DND-41 (cell line): ENCODE measurements around the gene DDRGK1.
"Not testable (repeated sequence)": the region's sequence is repeated elsewhere in the genome, so short reads cannot be mapped to it uniquely, and the experiment has no call there.

Experiments used
- ATAC-seq: fragments of 200-7000 bp; cut with Tn5 transposase; 3 replicates; pipeline ENCODE4 v1.9.1; 2021; ENCODE audit warnings: low read depth; ENCODE audit not compliant: insufficient read depth
- DNase-seq: peaks from one replicate; pipeline ENCODE4 v3.0.0-alpha.2; 2020
- H2AFZ ChIP-seq: 2 replicates; pipeline ENCODE4 v1.6.0; 2012; ENCODE audit warnings: low read depth, low read length
- H3K27ac ChIP-seq: 2 replicates; pipeline ENCODE4 v1.5.1; 2012; ENCODE audit warnings: low read length, inconsistent platforms
- H3K27me3 ChIP-seq: fragments of 200-600 bp; sonication (generic); 2 replicates; pipeline ENCODE4 v1.6.0; 2012; ENCODE audit warnings: low read length, mild to moderate bottlenecking, inconsistent platforms; ENCODE audit not compliant: insufficient read depth, poor library complexity
- H3K36me3 ChIP-seq: 2 replicates; pipeline ENCODE4 v1.5.1; 2012; ENCODE audit warnings: low read length, inconsistent platforms; ENCODE audit not compliant: insufficient read depth
- H3K4me1 ChIP-seq: 2 replicates; pipeline ENCODE4 v1.5.1; 2012; ENCODE audit warnings: mild to moderate bottlenecking, low read length; ENCODE audit not compliant: insufficient read depth
- H3K4me2 ChIP-seq: 2 replicates; pipeline ENCODE4 v1.6.0; 2012; ENCODE audit warnings: mild to moderate bottlenecking, moderate library complexity, low read length, inconsistent platforms; ENCODE audit not compliant: insufficient read depth
- H3K4me3 ChIP-seq, 2 experiments: fragments of 200-600 bp in 1 of 2; shearing (Covaris generic) in 1 of 2; 2 replicates each; pipeline ENCODE4 v1.5.1; 2012 to 2016; ENCODE audit warnings: inconsistent platforms in 2 of 2, low read length in 2 of 2, mild to moderate bottlenecking in 2 of 2, low read depth in 1 of 2, moderate library complexity in 1 of 2
- H3K79me2 ChIP-seq: 2 replicates; pipeline ENCODE4 v1.6.0; 2012; ENCODE audit warnings: low read length, inconsistent platforms; ENCODE audit not compliant: insufficient read depth
- H3K9ac ChIP-seq: 2 replicates; pipeline ENCODE4 v1.6.0; 2012; ENCODE audit warnings: low read depth, mild to moderate bottlenecking, inconsistent platforms, low read length, moderate library complexity
- H3K9me3 ChIP-seq: 2 replicates; pipeline ENCODE4 v1.5.1; 2012; ENCODE audit warnings: low read length, moderate library complexity, mild to moderate bottlenecking, inconsistent platforms; ENCODE audit not compliant: insufficient read depth, severe bottlenecking
- H4K20me1 ChIP-seq: 2 replicates; pipeline ENCODE4 v1.6.0; 2012; ENCODE audit warnings: low read length; ENCODE audit not compliant: insufficient read depth
- EZH2 ChIP-seq: IDR thresholded peaks from 3 replicates; pipeline ENCODE4 v1.6.1; 2012; ENCODE audit warnings: borderline replicate concordance, low read depth, mild to moderate bottlenecking, moderate library complexity, low read length, inconsistent platforms; ENCODE audit not compliant: severe bottlenecking
- TF ChIP-seq, protein P1 (sequence below): IDR thresholded peaks from 2 replicates; pipeline ENCODE4 v1.5.1; 2012; ENCODE audit warnings: borderline replicate concordance, low read length, moderate library complexity, mild to moderate bottlenecking; ENCODE audit not compliant: poor library complexity, severe bottlenecking; ENCODE audit errors: extremely low read depth

Gene DDRGK1

DNA sequence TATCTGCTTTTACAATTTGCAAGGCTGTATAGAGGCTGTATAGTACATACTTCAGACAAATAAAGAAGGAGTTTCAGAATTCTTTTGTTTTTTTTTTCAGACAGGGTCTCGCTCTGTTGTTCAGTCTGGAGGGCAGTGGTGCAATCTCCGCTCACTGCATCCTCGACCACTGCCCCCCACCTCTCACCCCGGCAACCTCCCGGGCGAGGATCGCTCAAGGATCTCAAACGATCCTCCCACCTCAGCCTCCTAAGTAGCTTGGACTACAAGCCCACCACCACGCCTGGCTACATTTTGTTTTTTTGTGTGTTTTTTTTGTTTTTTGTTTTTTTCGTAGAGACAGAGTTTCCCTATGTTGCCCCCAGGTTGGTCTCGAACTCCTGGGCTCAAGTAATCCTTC lies 46.7 kb downstream of the DDRGK1 start:
- H3K27me3 ChIP-seq: no peaks in the 10 kb centered on the region
- H3K36me3 ChIP-seq: peaks cover 32% of the 10 kb centered on the region
- peaks cover 79% of the 10 kb centered on the region for H3K79me2 ChIP-seq
- H3K4me3 ChIP-seq: peak overlapping the region in 1 of 2 experiments; percentile 89; a peak in 2 of 4 replicates
- peak overlapping the region; percentile 85 for H3K9ac ChIP-seq
- ATAC-seq: no peak
- TF ChIP-seq EZH2: no peak
- TF ChIP-seq, protein P1, sequence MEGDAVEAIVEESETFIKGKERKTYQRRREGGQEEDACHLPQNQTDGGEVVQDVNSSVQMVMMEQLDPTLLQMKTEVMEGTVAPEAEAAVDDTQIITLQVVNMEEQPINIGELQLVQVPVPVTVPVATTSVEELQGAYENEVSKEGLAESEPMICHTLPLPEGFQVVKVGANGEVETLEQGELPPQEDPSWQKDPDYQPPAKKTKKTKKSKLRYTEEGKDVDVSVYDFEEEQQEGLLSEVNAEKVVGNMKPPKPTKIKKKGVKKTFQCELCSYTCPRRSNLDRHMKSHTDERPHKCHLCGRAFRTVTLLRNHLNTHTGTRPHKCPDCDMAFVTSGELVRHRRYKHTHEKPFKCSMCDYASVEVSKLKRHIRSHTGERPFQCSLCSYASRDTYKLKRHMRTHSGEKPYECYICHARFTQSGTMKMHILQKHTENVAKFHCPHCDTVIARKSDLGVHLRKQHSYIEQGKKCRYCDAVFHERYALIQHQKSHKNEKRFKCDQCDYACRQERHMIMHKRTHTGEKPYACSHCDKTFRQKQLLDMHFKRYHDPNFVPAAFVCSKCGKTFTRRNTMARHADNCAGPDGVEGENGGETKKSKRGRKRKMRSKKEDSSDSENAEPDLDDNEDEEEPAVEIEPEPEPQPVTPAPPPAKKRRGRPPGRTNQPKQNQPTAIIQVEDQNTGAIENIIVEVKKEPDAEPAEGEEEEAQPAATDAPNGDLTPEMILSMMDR: no peak
- H4K20me1 ChIP-seq: peaks cover 43% of the 10 kb centered on the region
- peak overlapping the region; percentile 29; the same call in 1 of the 2 replicates for H3K27ac ChIP-seq
- no peak overlapping the region for H2AFZ ChIP-seq
- no peak for DNase-seq
- no peaks in the 10 kb centered on the region for H3K9me3 ChIP-seq
- peaks cover 41% of the 10 kb centered on the region for H3K4me1 ChIP-seq
- peak overlapping the region; percentile 99 for H3K4me2 ChIP-seq

DNA sequence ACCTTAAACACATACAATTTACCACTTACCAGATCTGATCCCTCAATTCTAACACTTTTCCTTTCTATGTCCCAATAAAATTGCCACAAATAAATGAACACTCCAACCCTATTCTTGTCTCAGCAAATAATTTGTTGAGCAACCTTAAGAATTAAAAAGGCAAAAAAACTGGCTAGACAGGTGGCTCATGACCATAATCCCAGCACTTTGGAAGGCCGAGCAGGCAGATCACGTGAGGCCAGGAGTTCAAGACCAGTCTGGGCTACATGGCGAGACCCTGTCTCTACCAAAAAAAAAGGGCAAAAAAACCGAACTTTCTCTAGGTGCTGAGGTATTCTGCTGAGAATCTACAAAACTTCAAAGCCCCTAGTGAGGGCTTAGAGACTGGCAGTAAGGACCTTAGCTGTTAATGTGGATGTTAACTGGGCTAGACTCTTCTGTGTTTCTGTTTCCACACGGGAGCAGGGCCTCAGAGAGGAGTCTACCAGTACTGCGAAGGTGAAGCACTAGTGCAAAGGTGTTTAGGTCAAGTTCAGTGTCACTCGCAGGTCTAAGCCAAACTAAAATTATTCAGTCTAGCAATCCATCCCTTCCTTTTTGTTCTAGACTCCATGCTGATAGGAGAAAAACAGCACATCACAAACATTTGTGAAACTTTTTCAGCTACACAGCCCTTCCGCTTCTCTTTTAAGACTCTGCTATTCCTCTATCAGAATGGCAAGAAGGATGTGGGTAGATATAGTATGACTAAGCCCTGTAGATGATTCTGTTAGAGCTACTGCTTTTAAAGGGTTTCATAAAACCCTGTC lies 47.5 kb downstream of the DDRGK1 start:
- peaks cover 41% of the 10 kb centered on the region for H3K4me1 ChIP-seq
- peak overlapping the region; percentile 99 for H3K4me2 ChIP-seq
- no peaks in the 10 kb centered on the region for H3K9me3 ChIP-seq
- DNase-seq (no peak), ATAC-seq (no peak)
- H3K4me3 ChIP-seq: peak overlapping the region in 1 of 2 experiments; percentile 89; a peak in 2 of 4 replicates
- H3K36me3 ChIP-seq: peaks cover 32% of the 10 kb centered on the region
- H3K27ac ChIP-seq: peak overlapping the region; percentile 29; the same call in 1 of the 2 replicates
- H3K79me2 ChIP-seq: peaks cover 87% of the 10 kb centered on the region
- no peaks in the 10 kb centered on the region for H3K27me3 ChIP-seq
- TF ChIP-seq, protein P1: no peak
- TF ChIP-seq EZH2: no peak
- peaks cover 43% of the 10 kb centered on the region for H4K20me1 ChIP-seq
- peak overlapping the region; percentile 85; the same call in 1 of the 2 replicates for H3K9ac ChIP-seq
- no peak overlapping the region for H2AFZ ChIP-seq

DNA sequence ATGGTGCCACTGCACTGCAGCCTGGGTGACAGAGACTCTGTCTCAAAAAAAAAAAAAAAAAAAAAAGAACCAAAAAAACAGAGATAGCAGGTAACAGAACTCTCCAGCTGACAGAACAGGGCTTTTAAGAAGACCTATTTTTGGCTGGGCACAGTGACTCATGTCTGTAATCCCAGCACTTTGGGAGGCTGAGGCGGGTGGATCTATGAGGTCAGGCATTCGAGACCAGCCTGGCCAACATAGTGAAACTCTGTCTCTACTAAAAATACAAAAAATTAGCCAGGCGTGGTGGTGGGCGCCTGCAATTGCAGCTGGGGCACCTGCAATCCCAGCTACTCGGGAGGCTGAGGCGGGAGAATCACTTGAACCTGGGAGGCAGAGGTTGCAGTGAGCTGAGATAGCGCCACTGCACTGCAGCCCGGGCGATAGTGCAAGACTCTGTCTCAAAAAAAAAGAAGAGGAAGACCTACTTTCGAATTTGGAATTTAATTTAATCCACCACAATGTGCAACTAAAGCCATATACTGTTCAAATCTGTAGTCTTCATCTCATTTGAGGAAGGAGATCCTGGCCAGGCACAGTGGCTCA lies 52.3 kb downstream of the DDRGK1 start:
- Histone ChIP-seq H3K4me1 (peaks cover 10% of the 10 kb centered on the region), H3K79me2 (peaks cover 98% of the 10 kb centered on the region), H3K36me3 (peaks cover 70% of the 10 kb centered on the region), H4K20me1 (peaks cover 61% of the 10 kb centered on the region)
- not testable (repeated sequence) for H2AFZ ChIP-seq, H3K4me3 ChIP-seq, H3K27me3 ChIP-seq, H3K9ac ChIP-seq, H3K9me3 ChIP-seq, H3K27ac ChIP-seq, DNase-seq, H3K4me2 ChIP-seq, ATAC-seq

DNA sequence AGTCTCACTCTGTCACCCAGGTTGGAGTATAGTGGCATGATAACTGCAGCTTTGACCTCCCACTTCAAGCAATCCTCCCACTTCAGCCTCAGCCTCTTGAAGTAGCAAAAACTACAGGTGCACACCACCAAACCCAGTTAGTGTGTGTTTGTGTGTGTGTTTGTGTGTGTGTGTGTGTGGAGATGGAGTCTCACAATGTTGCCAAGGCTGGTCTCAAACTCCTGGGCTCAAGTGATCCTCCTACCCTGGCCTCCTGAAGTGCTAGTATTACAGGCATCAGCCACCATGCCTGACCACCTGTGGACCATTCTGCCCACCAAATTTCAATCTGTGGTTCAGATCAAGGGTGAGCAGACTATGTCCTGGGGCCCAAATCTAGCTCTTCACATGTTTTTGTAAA lies 53.6 kb downstream of the DDRGK1 start:
- no peak for DNase-seq
- no peak overlapping the region for H2AFZ ChIP-seq
- H3K4me2 ChIP-seq: no peak overlapping the region
- H3K27ac ChIP-seq: no peak overlapping the region
- H4K20me1 ChIP-seq: peaks cover 56% of the 10 kb centered on the region
- no peaks in the 10 kb centered on the region for H3K27me3 ChIP-seq
- H3K36me3 ChIP-seq: peaks cover 74% of the 10 kb centered on the region
- no peak overlapping the region for H3K9ac ChIP-seq
- TF ChIP-seq, protein P1: no peak
- no peak for TF ChIP-seq EZH2
- H3K9me3 ChIP-seq: no peaks in the 10 kb centered on the region
- no peaks in the 10 kb centered on the region for H3K4me1 ChIP-seq
- H3K79me2 ChIP-seq: peaks cover 98% of the 10 kb centered on the region
- no peak overlapping the region for H3K4me3 ChIP-seq
- no peak for ATAC-seq
